Measurements from ENCODE around the gene QRICH2.
"Not testable (repeated sequence)": the region's sequence is repeated elsewhere in the genome, so short reads cannot be mapped to it uniquely, and the experiment has no call there.

QRICH2 gene

DNA sequence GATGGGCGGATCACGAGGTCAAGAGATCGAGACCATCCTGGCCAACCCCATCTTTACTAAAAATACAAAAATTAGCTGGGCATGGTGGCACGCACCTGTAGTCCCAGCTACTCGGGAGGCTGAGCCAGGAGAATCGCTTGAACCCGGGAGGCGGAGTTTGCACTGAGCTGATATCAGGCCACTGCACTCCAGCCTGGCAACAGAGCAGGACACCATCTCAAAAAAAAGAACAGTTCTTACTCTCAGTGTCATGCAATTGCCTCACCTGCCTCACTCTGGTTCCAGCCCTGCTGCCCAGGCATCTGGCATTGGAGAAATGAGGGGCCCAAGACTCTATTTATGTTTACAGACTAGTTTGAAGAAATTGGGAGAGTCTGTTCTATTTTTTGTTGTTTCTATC, 63.4 kb downstream of the QRICH2 start:
- DNase-seq = not testable (repeated sequence)

DNA sequence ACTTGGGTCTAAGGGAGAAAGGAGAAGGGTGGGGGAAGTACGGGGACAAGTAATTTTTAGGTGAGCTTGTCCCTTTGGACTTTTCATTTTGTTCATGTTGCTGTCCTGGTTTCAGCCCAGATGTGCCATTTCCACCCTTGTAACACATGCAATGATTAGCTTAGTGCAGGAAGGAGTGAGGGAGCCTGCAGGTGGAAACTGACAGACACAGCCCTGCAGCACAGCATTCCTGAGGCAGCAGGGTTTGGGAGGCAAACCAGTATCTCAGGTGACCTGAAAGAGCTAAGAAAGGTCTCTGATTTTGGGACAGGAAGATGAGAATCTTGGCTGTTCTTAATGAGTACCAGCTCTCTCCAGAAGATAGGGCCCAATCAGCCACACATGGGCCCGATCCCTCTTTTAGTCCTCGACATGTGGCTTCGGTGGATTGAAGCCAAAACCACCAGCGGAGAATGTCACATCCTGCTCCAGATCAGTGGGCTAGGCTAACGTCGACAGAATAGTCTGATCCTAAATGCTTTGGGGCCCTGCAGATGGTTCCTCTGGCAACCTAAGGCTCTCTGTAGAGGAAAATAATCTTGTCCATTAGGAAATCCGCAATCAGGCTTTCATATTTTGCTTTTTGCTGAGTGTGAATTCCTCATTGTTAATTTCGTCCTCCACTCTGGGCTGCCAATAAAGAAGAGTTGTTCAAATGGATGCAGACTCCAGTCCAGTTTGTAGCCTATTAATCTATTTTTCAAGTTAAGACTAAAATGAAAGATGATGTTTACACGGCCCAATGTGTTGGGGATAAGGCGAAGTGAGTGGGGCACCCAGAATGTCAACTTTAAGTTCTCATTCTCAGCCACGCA, 64.0 kb downstream of the QRICH2 start:
- DNase-seq = peak; percentile 53

DNA sequence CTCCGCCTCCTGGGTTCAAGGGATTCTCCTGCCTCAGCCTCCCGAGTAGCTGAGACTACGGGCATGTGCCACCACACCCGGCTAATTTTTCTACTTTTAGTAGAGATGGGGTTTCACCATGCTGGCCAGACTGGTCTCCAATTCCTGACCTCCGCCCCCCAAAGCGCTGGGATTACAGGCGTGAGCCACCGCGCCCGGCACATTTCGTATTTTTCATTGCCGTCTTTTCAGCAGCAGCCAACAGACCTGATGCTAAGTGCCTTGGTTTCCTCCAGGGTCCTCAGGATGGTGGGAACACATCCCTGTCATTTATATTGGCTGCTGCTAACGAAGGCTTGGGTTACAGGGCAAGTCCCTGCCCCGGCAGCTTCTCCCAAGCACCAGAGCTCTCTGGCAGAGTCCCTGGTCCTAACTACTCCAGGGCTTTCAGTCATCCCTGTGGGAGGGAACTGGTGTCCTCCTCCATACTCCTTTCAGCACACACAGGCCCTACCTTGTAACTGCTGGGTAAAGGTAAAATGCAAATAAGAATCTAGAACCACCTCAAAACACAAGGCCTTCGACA, 66.3 kb downstream of the QRICH2 start:
- no peak for DNase-seq

- DNase-seq = no peak
These were observed 66.9 kb downstream of the QRICH2 start for GRCh38 chr17:76241204-76241538.

DNA sequence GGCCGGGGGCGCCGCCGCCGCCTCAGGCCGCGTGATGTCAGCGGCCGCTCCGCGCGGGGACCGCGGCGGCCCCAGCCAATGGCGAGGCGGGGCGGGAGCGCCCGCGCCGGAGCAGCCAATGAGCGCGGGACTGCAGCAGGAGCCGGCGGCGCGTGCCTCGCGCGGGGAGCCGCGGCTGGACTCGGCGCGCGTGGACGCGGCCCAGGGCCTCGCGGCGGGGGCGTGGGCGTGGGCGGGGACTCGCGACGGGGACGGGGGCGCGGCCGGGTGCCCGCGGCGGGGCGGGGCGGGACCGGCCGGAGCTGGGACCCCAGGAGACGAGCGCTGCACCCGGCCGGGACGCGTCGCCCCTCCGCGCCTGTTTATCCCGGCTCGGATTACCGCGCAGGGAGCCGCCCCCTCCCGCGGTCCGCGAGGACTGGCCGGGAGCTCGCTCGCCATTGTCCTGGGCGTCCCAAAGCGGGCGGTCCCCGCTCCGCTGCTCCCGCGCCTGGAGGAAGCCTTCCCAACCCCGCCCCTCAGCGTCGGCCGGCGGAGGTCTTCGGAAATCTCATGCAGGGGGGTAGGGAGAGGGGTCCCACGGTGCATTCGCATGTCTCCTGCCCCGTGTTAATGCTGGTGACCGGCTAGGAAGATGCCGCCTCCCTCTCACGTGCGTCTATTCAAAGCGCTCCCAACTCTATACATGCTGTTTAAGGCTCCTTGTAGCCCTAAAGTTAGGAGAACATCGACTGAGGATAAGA, 67.4 kb downstream of the QRICH2 start, which contains the start of gene RNF157:
RNF157 (minus strand) TSS at position 33 of the 743 bp plus-strand sequence. CDS start 253 bp downstream, outside the sequence.
- DNase-seq = no peak

GRCh38 chr17:76239538-76240274, 68.4 kb downstream of the QRICH2 start:
- DNase-seq = no peak

GRCh38 chr17:76238847-76239537, 69.1 kb downstream of the QRICH2 start:
- no peak for DNase-seq

DNA sequence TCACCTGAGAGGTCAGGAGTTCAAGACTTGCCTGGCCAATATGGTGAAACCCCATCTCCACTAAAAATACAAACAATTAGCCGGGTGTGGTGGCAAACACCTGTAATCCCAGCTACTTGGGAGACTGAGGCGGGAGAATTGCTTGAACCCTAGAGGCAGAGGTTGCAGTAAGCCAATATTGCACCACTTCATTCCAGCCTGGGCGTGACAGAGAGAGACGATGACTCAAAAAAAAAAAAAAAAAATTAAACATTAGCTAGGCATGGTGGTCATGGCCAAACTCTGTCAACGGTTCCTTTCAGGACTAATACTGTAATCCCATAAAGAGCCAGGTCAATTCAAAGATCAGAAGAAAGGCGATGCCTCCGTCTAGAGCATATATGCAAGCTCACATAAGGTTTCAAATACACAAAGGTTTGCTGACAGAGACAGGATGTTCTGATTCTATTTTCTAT, 70.2 kb downstream of the QRICH2 start:
- DNase-seq = no peak

DNA sequence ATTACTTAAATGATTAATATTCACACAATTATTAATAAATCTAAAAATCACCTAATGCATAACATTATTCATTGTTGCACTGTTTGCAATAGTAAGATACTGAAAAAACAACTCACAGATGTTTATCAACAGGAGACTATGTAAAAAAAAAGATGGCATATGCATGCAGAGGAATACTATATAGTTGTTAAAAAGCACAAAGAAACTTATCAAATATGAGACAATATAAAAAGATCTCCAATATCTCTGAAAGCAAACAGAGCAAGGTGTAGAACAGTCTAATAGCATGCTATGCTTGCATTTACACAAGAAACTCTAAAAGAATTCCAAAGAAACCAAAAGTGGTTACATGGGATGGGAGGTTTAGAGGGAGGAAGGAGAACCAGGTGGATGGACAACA, 71.5 kb downstream of the QRICH2 start:
- no peak for DNase-seq

GRCh38 chr17:76235883-76236282, 72.2 kb downstream of the QRICH2 start:
- DNase-seq = no peak

DNA sequence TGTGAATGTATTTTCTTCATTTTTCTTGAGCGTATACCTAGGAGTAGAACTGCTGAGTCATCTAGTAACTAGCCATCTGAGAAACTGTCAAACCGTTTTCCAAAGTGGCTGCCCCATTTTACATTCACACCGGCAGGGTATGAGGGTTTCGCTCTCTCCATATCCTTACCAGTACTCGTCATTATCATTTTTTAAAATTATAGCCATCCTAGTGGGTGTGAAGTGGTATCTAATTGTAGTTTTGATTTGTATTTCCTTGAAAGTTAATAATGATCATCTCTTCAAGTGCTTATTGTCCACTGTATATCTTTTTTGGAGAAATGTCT, 73.8 kb downstream of the QRICH2 start:
- DNase-seq = no peak

DNA sequence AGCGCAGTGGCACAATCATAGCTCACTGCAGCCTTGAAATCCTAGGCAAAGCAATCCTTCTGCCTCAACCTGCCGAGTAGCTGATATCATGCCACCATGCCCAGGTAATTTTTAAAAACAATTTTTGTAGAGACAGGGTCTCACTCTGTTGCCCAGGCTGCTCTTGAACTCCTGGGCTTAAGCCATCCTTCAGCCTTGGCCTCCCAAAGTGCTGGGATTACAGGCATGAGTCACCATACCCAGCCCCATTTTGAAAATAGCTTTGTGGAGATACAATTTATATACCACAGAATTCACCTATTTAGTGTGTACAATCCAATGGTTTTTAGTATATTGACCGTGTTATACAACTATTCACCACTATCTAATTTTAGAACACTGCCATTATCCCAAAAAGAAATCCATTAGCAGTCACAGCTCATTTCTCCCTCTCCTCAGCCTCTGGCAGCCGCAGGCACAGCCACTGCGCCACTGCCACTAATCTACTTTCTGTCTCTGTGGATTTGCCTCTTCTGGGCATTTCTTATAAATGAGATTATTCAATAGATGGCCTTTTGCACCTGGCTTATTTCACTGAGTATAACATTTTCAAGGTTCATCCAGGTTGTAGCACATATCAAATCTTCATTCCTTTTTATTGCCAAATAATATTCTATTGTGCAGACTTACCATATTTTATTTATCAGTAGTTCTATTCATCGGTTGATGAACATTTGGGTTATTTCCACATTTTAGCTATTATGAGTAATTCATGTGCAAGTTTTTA, 74.3 kb downstream of the QRICH2 start:
- DNase-seq = no peak

- DNase-seq = no peak
These were observed 75.7 kb downstream of the QRICH2 start for GRCh38 chr17:76232342-76232741.

- DNase-seq = not testable (repeated sequence)
These were observed 81.3 kb downstream of the QRICH2 start for GRCh38 chr17:76226749-76227148.

- DNase-seq = not testable (repeated sequence)
These were observed 82.5 kb downstream of the QRICH2 start for GRCh38 chr17:76225373-76226086.

Measured in OCI-M1 (cell line).